Fibroblast of gingiva (primary cell): ENCODE measurements around the gene IDH3G.
"Not testable (repeated sequence)": the region's sequence is repeated elsewhere in the genome, so short reads cannot be mapped to it uniquely, and the experiment has no call there.

ENCODE experiments used
- DNase-seq: peaks from one replicate; pipeline ENCODE4 v3.0.0-alpha.2; 2011; ENCODE audit warnings: low read depth

IDH3G gene

GRCh38 chrX:153794018-153794896 is at the start of gene IDH3G, which contains the start of gene SSR4:
TSS of gene IDH3G (minus strand) at chrX:153794375. CDS start at chrX:153794326, 49 bp downstream.
TSS of gene SSR4 (plus strand) at chrX:153794668. CDS start at chrX:153794688, 20 bp downstream.
- peak; percentile 94 for DNase-seq

GRCh38 chrX:153836921-153837320 is 42.7 kb upstream of the IDH3G start:
- DNase-seq: no peak

- no peak for DNase-seq
Measured at GRCh38 chrX:153832728-153833127, 38.6 kb upstream of the IDH3G start.

GRCh38 chrX:153831429-153832150 is 37.4 kb upstream of the IDH3G start:
- no peak for DNase-seq

GRCh38 chrX:153830640-153831428 is 36.7 kb upstream of the IDH3G start:
- no peak for DNase-seq

GRCh38 chrX:153829799-153830639 is 35.8 kb upstream of the IDH3G start, which contains the start of gene PDZD4:
TSS of gene PDZD4 (minus strand) at chrX:153830544. CDS start at chrX:153830298, 246 bp downstream.
- no peak for DNase-seq

GRCh38 chrX:153829549-153829798 is 35.3 kb upstream of the IDH3G start:
- no peak for DNase-seq

- no peak for DNase-seq
Measured at GRCh38 chrX:153828723-153829548, 34.8 kb upstream of the IDH3G start.

GRCh38 chrX:153828308-153828707 is 34.1 kb upstream of the IDH3G start:
- no peak for DNase-seq

GRCh38 chrX:153827903-153828302 is 33.7 kb upstream of the IDH3G start:
- no peak for DNase-seq

- no peak for DNase-seq
Measured at GRCh38 chrX:153827016-153827415, 32.8 kb upstream of the IDH3G start.

- DNase-seq: no peak
Measured at GRCh38 chrX:153825042-153825441, 30.9 kb upstream of the IDH3G start.

GRCh38 chrX:153824348-153824747 is 30.2 kb upstream of the IDH3G start:
- DNase-seq: no peak

- no peak for DNase-seq
Measured at GRCh38 chrX:153821066-153821465, 26.9 kb upstream of the IDH3G start.

GRCh38 chrX:153820601-153821000 is 26.4 kb upstream of the IDH3G start:
- no peak for DNase-seq

- no peak for DNase-seq
Measured at GRCh38 chrX:153819384-153820040, 25.3 kb upstream of the IDH3G start.

GRCh38 chrX:153818571-153819383 is 24.6 kb upstream of the IDH3G start:
- DNase-seq: no peak

GRCh38 chrX:153818064-153818463 is 23.9 kb upstream of the IDH3G start:
- DNase-seq: not testable (repeated sequence)
